Cortex of kidney (tissue), 1 donor: Measurements from ENCODE around the gene FLYWCH1.
"Not testable (repeated sequence)": the region's sequence is repeated elsewhere in the genome, so short reads cannot be mapped to it uniquely, and the experiment has no call there.

ENCODE experiments used
- DNase-seq: peaks from one replicate; lab custom pipeline; 2025; lab: John Stamatoyannopoulos, UW

The FLYWCH1 gene

GRCh38 chr16:2898831-2899563 is 12.7 kb upstream of the FLYWCH1 start:
- DNase-seq = no peak

- DNase-seq = no peak
These were observed 12.1 kb upstream of the FLYWCH1 start for GRCh38 chr16:2899564-2900072.

GRCh38 chr16:2900526-2901075 is 11.1 kb upstream of the FLYWCH1 start:
- DNase-seq = no peak

GRCh38 chr16:2902337-2903130 is 9.2 kb upstream of the FLYWCH1 start:
- no peak for DNase-seq

GRCh38 chr16:2904100-2904921 is 7.4 kb upstream of the FLYWCH1 start:
- no peak for DNase-seq

- DNase-seq = no peak
These were observed 6.8 kb upstream of the FLYWCH1 start for GRCh38 chr16:2904922-2905240.

- DNase-seq = peak; percentile 44
These were observed 6.3 kb upstream of the FLYWCH1 start for GRCh38 chr16:2905241-2905987.

GRCh38 chr16:2905988-2906387 is 5.7 kb upstream of the FLYWCH1 start:
- DNase-seq = no peak

GRCh38 chr16:2907084-2907753 is 4.5 kb upstream of the FLYWCH1 start:
- not testable (repeated sequence) for DNase-seq

GRCh38 chr16:2910441-2910969 is 1.2 kb upstream of the FLYWCH1 start:
- no peak for DNase-seq

- DNase-seq = no peak
These were observed 834 bp downstream of the FLYWCH1 start for GRCh38 chr16:2912330-2913199.

GRCh38 chr16:2913603-2914002 is 1.9 kb downstream of the FLYWCH1 start:
- DNase-seq = no peak

- no peak for DNase-seq
These were observed 2.5 kb downstream of the FLYWCH1 start for GRCh38 chr16:2914233-2914632.

- DNase-seq = no peak
These were observed 3.6 kb downstream of the FLYWCH1 start for GRCh38 chr16:2915196-2915929.

GRCh38 chr16:2919511-2920255 is 8.0 kb downstream of the FLYWCH1 start:
- DNase-seq = no peak

GRCh38 chr16:2923481-2923880 is 11.8 kb downstream of the FLYWCH1 start:
- no peak for DNase-seq

- no peak for DNase-seq
These were observed 13.4 kb downstream of the FLYWCH1 start for GRCh38 chr16:2924901-2925755.
